HEK293 (cell line): Measurements from ENCODE around the gene ODAD4.

Source experiments
- CTCF ChIA-PET: fragments of 350-600 bp; formaldehyde crosslinking; extraction: SDS; loops from one replicate; lab custom pipeline; 2021; ENCODE audit warnings: antibody characterized with exemption; lab: Yijun Ruan, JAX
- POLR2A ChIA-PET: fragments of 300-600 bp; formaldehyde crosslinking; extraction: SDS; loops from one replicate; lab custom pipeline; 2020; ENCODE audit warnings: antibody characterized with exemption, inconsistent platforms; lab: Yijun Ruan, JAX
- H3K27ac ChIP-seq: fragments of 200-500 bp; sonication (Bioruptor generic); 2 replicates; pipeline ENCODE4 v1.5.1; 2014; ENCODE audit warnings: low read depth, low read length, control low read depth, inconsistent platforms; ENCODE audit errors: extremely low read depth
- H3K36me3 ChIP-seq, 2 experiments: fragments of 200-500 bp in 1 of 2; sonication (Bioruptor generic) in 1 of 2; 1 replicate in 1 of 2; 2 replicates in 1 of 2; pipeline ENCODE4 v1.5.1; 2014 to 2017; ENCODE audit warnings: inconsistent platforms in 2 of 2, low read length in 2 of 2; ENCODE audit not compliant: control insufficient read depth in 2 of 2, insufficient read depth in 1 of 2
- H3K4me1 ChIP-seq: fragments of 200-500 bp; sonication (Bioruptor generic); 2 replicates; pipeline ENCODE4 v1.5.1; 2014; ENCODE audit warnings: mild to moderate bottlenecking, low read length, inconsistent platforms; ENCODE audit not compliant: control insufficient read depth, insufficient read depth
- H3K4me3 ChIP-seq: 2 replicates; pipeline ENCODE4 v1.5.1; 2011; ENCODE audit warnings: low read depth, mild to moderate bottlenecking, control low read depth, low read length, moderate library complexity
- H3K9me3 ChIP-seq: fragments of 200-500 bp; sonication (Bioruptor generic); 2 replicates; pipeline ENCODE4 v1.5.1; 2014; ENCODE audit warnings: low read depth, low read length, inconsistent platforms; ENCODE audit not compliant: control insufficient read depth, insufficient read depth
- HIC1 ChIP-seq: fragments of 450-650 bp; formaldehyde crosslinking; IDR thresholded peaks from 2 replicates; pipeline ENCODE4 v1.5.1; 2016; ENCODE audit warnings: missing biosample characterization, missing genetic modification characterization
- IKZF3 ChIP-seq: fragments of 450-650 bp; IDR thresholded peaks from 2 replicates; pipeline ENCODE4 v1.5.0; 2018; ENCODE audit warnings: missing biosample characterization, mild to moderate bottlenecking, missing genetic modification characterization, moderate library complexity
- PRDM1 ChIP-seq: fragments of 450-650 bp; formaldehyde crosslinking; IDR thresholded peaks from 2 replicates; pipeline ENCODE4; 2016; ENCODE audit warnings: missing biosample characterization, missing genetic modification characterization
- SP3 ChIP-seq: fragments of 450-650 bp; formaldehyde crosslinking; IDR thresholded peaks from 2 replicates; pipeline ENCODE4 v1.5.1; 2016; ENCODE audit warnings: missing biosample characterization, missing genetic modification characterization
- YY1 ChIP-seq: fragments of 450-650 bp; formaldehyde crosslinking; IDR thresholded peaks from 2 replicates; pipeline ENCODE4 v1.5.1; 2018; ENCODE audit warnings: missing biosample characterization, missing genetic modification characterization
- ZBTB10 ChIP-seq: fragments of 450-650 bp; formaldehyde crosslinking; IDR thresholded peaks from 2 replicates; pipeline ENCODE4 v1.5.1; 2016; ENCODE audit warnings: missing biosample characterization, missing genetic modification characterization
- ZNF18 ChIP-seq: fragments of 450-650 bp; formaldehyde crosslinking; IDR thresholded peaks from 2 replicates; pipeline ENCODE4 v1.5.1; 2016; ENCODE audit warnings: missing biosample characterization, missing genetic modification characterization
- ZNF223 ChIP-seq: fragments of 450-650 bp; formaldehyde crosslinking; IDR thresholded peaks from 2 replicates; pipeline ENCODE4 v1.5.1; 2016; ENCODE audit warnings: missing biosample characterization, missing genetic modification characterization
- ZNF341 ChIP-seq: fragments of 450-650 bp; formaldehyde crosslinking; IDR thresholded peaks from 2 replicates; pipeline ENCODE4; 2016; ENCODE audit warnings: low read depth, missing biosample characterization, missing genetic modification characterization
- ZNF398 ChIP-seq: fragments of 450-650 bp; formaldehyde crosslinking; IDR thresholded peaks from 2 replicates; pipeline ENCODE4 v1.5.1; 2017; ENCODE audit warnings: missing biosample characterization, missing genetic modification characterization
- ZNF529 ChIP-seq: fragments of 450-650 bp; formaldehyde crosslinking; IDR thresholded peaks from 2 replicates; pipeline ENCODE4 v1.5.1; 2017; ENCODE audit warnings: missing genetic modification characterization, missing biosample characterization; ENCODE audit not compliant: insufficient replicate concordance
- ZNF600 ChIP-seq: fragments of 450-650 bp; formaldehyde crosslinking; IDR thresholded peaks from 2 replicates; pipeline ENCODE4 v1.5.1; 2016; ENCODE audit warnings: missing biosample characterization, missing genetic modification characterization
- ZNF623 ChIP-seq: fragments of 450-650 bp; formaldehyde crosslinking; IDR thresholded peaks from 2 replicates; pipeline ENCODE4 v1.5.1; 2016; ENCODE audit warnings: missing biosample characterization, missing genetic modification characterization
- ZNF645 ChIP-seq: fragments of 450-650 bp; formaldehyde crosslinking; IDR thresholded peaks from 2 replicates; pipeline ENCODE4; 2016; ENCODE audit warnings: missing biosample characterization, missing genetic modification characterization
- ZNF692 ChIP-seq: fragments of 450-650 bp; formaldehyde crosslinking; IDR thresholded peaks from 2 replicates; pipeline ENCODE4 v1.5.1; 2016; ENCODE audit warnings: missing biosample characterization, missing genetic modification characterization
- ZNF76 ChIP-seq: fragments of 450-650 bp; formaldehyde crosslinking; IDR thresholded peaks from 2 replicates; pipeline ENCODE4; 2016; ENCODE audit warnings: low read depth, missing biosample characterization, missing genetic modification characterization, borderline replicate concordance
- ZNF777 ChIP-seq: fragments of 450-650 bp; formaldehyde crosslinking; IDR thresholded peaks from 2 replicates; pipeline ENCODE4 v1.5.1; 2017; ENCODE audit warnings: missing biosample characterization, missing genetic modification characterization, borderline replicate concordance
- ZNF830 ChIP-seq: fragments of 450-650 bp; IDR thresholded peaks from 2 replicates; pipeline ENCODE4 v1.5.0; 2018; ENCODE audit warnings: missing biosample characterization, missing genetic modification characterization, low read depth, mild to moderate bottlenecking, moderate library complexity
- ZSCAN18 ChIP-seq: fragments of 450-650 bp; formaldehyde crosslinking; IDR thresholded peaks from 2 replicates; pipeline ENCODE4 v1.5.1; 2016; ENCODE audit warnings: missing biosample characterization, missing genetic modification characterization

ODAD4 gene

GRCh38 chr17:41918314-41919164 lies 11.9 kb upstream of the ODAD4 start, which contains the start of gene ACLY (continued):
- peak; percentile 91 for TF ChIP-seq HIC1 (tag by site-specific recombination)
- TF ChIP-seq IKZF3, result peak; percentile 78
- TF ChIP-seq ZNF529, result no peak
- TF ChIP-seq SP3 (tag by site-specific recombination), result peak; percentile 99
- peak; percentile 95 for TF ChIP-seq ZNF76 (tag by site-specific recombination)
- peak; percentile 92 for TF ChIP-seq ZBTB10
- peak; percentile 60; the same call in 1 of the 2 replicates for TF ChIP-seq YY1 (tag by site-specific recombination)
- TF ChIP-seq ZNF341, result peak; percentile 59; the same call in 1 of the 2 replicates

- ChIA-PET POLR2A (interaction anchor here (0.7 to 4.2 kb wide), 28 partner anchors 9 to 504 kb away, joined by 3 to 73 read pairs (median 5); partner anchors contain the start of genes CAVIN1, CNP, DNAJC7 and EIF1), CTCF (interaction anchor here (0.7 to 3.7 kb wide), 5 partner anchors 10 to 107 kb away, joined by 3 to 18 read pairs (median 6); partner anchors contain the start of genes DNAJC7, ODAD4 and P3H4)
- TF ChIP-seq ZNF645 (tag by site-specific recombination) (no peak), ZNF830 (no peak), PRDM1 (tag by site-specific recombination) (peak; percentile 85), ZNF777 (tag by site-specific recombination) (0 out of 2 replicates have a peak, but pooled peaks have one; percentile 19), ZNF398 (tag by site-specific recombination) (no peak), ZNF18 (tag by site-specific recombination) (peak; percentile 54), ZNF223 (tag by site-specific recombination) (peak; percentile 96), YY1 (tag by site-specific recombination) (no peak), ZSCAN18 (no peak), ZNF600 (tag by site-specific recombination) (peak; percentile 76), ZNF692 (tag by site-specific recombination) (peak; percentile 25; the same call in 1 of the 2 replicates), ZNF623 (tag by site-specific recombination) (no peak)
Observed at GRCh38 chr17:41919165-41919817, 11.1 kb upstream of the ODAD4 start.

More at GRCh38 chr17:41919165-41919817, 11.1 kb upstream of the ODAD4 start:
- peak overlapping the region; percentile 48 for H3K4me3 ChIP-seq
- no peaks in the 10 kb centered on the region for H3K9me3 ChIP-seq
- H3K27ac ChIP-seq, result peak overlapping the region; percentile 91
- peaks cover 21% of the 10 kb centered on the region for H3K4me1 ChIP-seq
- H3K36me3 ChIP-seq, result peaks cover 0 to 4% of the 10 kb centered on the region in 2 experiments; a peak in 2 of 3 replicates
